Activated CD4-positive, alpha-beta T cell treated with anti-CD3 and anti-CD28 coated beads, Interleukin-2, amount 50 U/mL, for 4 hours (primary cell): ENCODE data around the gene TGIF1.
"Not testable (repeated sequence)": the region's sequence is repeated elsewhere in the genome, so short reads cannot be mapped to it uniquely, and the experiment has no call there.

Experiments
- DNase-seq, 2 experiments: peaks; one replicate each; pipeline ENCODE4 v3.0.0-alpha.2; 2020

Gene TGIF1

GRCh38 chr18:3450012-3450798 is at the start of gene TGIF1:
TGIF1 (plus strand) TSS chr18:3450172; CDS start chr18:3450490, 318 bp downstream.
- peak; percentile 64 to 70 for DNase-seq

GRCh38 chr18:3400567-3401296 is 49.2 kb upstream of the TGIF1 start:
- DNase-seq, result no peak

DNA sequence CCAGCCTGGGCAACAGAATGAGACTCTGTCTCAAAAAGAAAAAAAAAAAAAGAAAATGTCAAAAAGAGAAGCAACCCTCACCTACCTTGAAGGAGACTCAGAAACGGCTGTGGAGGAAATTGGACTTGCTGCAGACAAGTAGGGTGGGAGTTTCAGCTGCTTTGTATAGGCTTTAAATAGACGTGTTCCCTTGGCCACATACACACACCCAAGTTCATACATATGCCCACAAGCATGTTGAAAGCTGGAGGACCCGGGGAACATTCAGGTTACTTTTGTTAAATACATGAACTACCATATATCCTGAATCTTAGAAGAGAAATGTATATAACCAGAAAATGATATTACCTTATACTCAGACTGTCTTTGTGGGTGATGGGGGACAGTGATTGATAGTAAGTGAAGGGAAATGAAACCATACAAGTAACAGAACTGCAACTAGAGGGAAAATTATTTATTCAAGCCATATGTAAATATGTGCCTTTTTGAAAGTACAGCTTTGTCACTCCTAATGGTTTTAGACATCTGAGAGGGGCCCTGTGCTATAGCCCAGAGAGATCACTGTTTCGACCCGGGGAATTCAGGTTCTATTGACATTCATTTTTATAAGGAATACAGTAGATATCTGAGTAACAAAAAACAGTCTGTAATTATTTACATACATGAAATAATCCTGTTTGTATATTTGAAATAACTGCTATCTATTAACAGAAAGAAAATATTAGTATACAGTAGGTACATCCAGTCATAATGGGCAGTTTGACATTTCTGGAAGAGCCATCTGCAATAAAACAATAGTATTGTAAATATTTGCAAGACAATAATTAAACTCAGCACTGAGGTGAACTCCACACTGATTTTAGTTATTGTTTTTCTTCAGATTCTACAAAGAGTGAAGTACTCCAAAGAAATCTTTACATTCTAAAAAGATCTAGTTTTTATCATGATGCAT is 48.0 kb upstream of the TGIF1 start:
- no peak for DNase-seq

GRCh38 chr18:3402982-3403451 is 47.0 kb upstream of the TGIF1 start:
- DNase-seq, result no peak

DNA sequence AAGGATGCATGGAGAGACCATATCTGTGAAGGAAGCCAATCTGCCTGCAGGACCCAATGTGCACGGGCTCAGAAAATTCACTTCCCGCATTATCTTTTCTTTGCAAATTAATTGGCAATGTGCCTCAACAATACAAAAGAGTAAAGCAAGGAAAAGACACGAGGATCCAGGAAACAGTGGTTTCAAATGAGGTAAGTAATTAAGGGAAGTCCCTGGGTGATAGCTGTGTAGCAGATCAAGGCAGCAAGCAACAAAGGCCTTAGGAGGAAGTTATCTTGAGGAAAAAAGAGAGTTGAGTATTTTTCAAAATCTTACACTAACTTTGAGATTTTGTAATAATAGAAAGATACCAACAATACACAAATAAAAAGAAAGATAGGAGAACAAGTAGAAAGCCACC is 44.3 kb upstream of the TGIF1 start:
- DNase-seq, result no peak

DNA sequence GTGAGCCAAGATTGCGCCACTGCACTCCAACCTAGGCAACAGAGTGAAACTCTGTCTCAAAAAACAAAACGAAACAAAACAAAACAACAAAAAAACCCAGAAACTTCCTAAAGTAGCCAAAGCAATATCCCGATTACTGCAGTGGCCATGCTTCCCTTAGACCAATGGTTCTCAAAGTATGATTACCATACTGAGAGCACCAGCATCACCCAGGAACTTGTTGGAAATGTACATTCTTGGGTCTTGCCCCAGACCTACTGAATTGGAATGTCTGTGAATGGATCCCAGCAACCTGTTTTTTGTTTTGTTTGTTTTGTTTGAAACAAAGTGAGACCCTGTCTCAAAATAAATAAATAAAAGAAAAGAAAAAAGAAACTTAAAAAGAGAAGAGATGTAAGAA is 41.9 kb upstream of the TGIF1 start:
- no peak for DNase-seq

- DNase-seq, result no peak
Measured at GRCh38 chr18:3409811-3410210, 40.2 kb upstream of the TGIF1 start.

DNA sequence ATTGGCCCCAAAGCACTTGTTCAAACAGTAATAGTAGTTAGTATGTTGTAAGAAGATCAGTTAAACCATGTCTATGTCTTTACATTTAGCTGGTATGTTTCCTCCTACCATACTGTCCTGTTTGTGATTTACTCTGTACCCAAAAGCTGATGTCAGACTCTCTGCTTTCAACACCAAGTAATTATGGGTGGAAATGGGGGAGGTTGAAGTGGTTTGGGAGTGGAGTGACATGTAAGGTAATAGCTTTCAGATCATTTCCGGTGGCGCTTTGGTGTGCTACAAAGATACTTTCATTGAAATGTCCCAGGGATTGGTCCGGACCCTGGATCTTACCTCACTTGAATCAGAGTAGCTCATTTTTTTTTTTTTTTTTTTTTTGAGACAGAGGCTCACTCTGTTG is 39.7 kb upstream of the TGIF1 start:
- DNase-seq, result no peak

DNA sequence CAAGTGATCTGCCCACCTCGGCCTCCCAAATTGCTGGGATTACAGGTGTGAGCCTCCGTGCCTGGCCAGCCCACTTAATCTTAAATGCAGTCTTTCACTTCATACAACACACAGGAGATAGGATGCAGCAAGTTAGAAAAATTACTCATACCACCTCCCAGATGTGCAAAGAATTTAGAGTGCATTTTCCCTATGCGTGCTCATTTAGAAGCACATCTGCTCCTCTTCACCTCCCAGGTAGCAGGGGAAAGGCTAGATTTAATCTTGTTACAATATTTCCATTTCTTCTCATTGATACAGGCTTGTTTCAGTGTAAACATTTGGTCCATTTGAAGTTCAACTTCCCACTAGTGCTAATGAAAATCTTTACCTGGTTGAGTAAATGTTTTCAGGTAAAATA is 39.1 kb upstream of the TGIF1 start:
- not testable (repeated sequence) for DNase-seq

DNA sequence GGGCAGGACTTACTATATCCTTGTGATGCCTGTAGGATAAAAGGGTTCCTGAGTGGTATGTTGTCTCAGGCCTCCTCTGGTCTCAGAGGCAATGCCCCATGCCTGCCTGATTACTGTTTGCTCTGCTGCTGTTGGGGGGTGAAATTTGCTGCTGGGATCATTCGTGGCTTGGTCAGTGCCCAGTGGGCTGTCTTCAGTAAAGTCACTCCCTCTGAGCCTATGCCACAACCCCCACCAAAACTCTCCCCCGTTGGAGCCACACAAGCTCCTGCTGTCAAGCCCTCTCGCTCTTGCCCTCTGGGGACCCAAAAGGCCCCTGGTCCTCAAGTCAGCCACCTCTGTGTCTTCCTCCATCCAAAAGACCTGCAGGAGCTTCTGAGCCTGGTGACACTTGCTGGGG is 38.6 kb upstream of the TGIF1 start:
- DNase-seq, result no peak

DNA sequence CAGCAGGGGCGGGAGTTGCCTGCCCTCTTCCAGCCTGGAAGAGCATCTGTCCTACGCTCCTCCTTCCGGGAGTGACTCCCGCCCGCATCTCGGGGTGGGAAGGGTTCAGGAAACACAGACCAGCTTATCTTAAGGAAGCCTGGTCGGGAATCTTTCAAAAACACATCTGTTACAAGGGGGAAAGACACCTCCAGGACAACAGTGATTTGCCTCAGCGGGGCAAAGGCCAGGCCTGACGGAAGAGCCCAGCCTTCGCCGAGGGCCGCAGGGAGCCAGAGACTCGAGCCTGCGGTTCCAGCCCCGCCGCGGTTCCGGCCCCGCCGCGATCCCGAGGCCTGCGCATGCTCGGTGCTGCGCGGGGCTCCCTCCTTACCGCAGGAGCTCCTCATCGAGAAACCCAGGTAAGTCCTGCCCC is 38.1 kb upstream of the TGIF1 start:
- peak in 1 of 2 experiments; percentile 8 for DNase-seq

- peak; percentile 5 to 11 for DNase-seq
Measured at GRCh38 chr18:3412528-3412927, 37.4 kb upstream of the TGIF1 start.

- DNase-seq, result no peak
Measured at GRCh38 chr18:3415110-3415509, 34.9 kb upstream of the TGIF1 start.

DNA sequence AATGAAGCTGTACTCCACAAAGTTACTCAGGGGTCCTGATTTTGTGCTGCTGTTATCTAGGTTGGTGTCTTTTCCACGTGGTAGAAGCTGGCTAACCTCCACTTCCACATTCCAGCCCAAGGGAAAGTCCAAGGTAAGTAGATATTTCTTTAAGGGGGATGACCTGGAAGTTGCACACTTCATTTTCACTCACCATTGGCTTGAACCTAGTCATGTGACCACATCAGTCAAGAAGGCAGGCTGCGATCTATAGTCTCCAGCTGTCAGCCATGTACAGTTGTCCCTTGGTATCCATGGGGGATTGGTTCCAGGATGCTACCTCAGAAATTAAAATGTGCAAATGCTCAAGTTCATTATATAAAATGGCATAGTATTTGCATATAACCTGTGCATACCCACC is 31.9 kb upstream of the TGIF1 start:
- DNase-seq, result no peak

DNA sequence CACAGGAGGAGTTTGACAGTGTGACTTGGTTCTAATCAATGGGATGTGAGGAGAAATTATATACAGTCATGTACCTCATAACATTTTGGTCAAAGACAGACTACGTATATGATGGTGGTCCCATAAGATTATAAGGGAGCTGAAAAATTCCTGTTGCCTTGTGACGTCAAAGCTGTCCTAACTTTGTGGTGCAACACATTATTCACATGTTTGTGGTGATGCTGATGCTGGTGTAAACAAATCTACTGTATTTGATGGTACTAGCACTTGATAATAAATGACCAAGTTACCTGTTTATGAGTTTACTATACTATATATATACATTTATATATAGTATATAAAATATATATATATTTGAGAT is 29.1 kb upstream of the TGIF1 start:
- DNase-seq, result no peak

GRCh38 chr18:3422905-3423304 is 27.1 kb upstream of the TGIF1 start:
- DNase-seq, result no peak

DNA sequence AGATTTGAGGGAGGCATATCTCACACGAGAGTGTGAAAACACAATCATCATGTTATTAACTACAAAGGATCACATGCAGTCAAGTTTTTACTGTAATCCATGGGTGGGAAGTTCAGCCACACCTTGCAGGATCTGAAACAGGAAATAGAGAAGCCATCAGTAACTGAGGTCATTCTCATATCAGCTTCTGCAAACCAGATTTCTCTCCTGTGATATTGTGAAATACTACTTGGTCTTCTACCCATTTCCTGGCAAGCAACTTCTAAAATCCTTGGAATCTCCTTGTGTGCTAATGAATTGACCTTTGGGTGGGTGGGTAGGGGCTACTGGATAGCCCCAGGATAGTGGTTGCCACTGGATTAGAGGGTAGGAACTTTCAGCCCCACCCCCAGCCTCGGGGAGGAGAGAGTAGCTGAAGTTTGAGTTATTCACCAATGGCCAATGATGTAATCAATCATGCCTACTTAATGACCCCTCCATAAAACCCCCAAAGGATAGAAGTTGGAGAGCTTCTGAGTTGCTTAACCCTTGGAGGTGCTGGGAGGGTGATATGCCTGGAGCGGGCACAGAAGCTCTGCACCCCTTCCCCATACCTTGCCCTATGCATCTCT is 25.6 kb upstream of the TGIF1 start:
- no peak for DNase-seq

DNA sequence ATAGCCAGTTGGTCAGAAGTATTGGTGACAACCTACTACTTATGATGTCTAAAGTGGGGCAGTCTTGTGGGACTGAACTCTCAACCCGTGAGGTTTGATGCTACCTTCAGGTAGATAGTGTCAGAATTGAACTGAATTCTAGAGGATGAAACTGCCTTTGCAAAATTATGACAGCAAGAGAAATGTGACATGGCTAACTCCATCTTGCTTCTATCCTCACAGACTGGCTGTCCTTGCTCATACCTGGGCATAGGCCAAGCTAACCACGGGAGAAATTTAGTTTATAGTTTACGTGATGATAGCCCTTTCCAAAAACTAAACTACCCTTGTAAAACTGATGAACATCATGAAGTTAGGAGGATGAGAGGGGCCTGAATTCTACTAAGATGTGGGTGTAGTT is 24.9 kb upstream of the TGIF1 start:
- no peak for DNase-seq

GRCh38 chr18:3425446-3425845 is 24.5 kb upstream of the TGIF1 start:
- no peak for DNase-seq

GRCh38 chr18:3426074-3426473 is 23.9 kb upstream of the TGIF1 start:
- no peak for DNase-seq

GRCh38 chr18:3427944-3428343 is 22.0 kb upstream of the TGIF1 start:
- DNase-seq, result no peak

DNA sequence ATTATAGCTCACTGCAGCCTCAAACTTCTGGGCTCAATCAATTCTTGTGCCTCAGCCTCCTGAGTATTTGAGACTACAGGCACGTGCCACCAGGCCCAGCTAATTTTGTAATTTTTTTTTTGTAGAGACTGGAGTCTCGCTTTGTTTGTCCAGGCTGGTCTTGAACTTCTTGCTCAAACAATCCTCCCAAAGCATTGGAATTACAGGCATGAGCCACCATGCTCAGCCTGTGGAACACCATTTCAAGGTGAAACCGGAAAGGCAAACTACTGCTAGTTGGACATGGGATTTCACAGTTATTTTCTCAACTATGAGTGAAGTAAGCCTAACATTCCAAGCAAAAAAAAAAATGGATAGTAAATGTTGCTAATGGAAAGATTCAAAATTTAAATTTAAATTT is 20.9 kb upstream of the TGIF1 start:
- no peak for DNase-seq

GRCh38 chr18:3434685-3435084 is 15.3 kb upstream of the TGIF1 start:
- DNase-seq, result no peak
